HG03457 (cell line): ENCODE measurements around the gene CCDC141.

Experiments
- ATAC-seq: cut with Tn5 transposase; IDR thresholded peaks from one replicate; pipeline ENCODE4 v1.9.1; 2021; ENCODE audit warnings: moderate number of reproducible peaks; ENCODE audit not compliant: unreplicated experiment

Gene CCDC141

GRCh38 chr2:178833382-178833781 is 216.6 kb downstream of the CCDC141 start:
- ATAC-seq, result no peak

DNA sequence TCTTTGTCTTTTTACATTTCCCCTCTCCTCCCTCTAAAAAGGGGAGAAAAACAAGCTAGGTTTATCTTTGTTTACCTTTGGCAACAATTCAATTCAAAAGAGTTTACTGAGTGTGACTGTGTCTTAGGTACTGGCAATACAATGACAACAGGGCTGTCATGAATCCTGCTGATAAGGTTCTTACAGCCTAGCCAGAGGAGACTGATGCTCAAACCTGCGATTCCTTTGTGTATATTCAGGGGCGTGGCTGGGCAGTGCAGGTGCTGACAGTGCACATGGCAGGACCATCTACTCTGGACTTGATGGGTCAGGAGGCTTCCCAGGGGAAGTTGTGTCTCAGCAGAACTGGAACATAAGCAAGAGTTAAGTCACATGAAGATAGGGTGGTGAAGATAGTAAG is 219.5 kb downstream of the CCDC141 start:
- no peak for ATAC-seq

DNA sequence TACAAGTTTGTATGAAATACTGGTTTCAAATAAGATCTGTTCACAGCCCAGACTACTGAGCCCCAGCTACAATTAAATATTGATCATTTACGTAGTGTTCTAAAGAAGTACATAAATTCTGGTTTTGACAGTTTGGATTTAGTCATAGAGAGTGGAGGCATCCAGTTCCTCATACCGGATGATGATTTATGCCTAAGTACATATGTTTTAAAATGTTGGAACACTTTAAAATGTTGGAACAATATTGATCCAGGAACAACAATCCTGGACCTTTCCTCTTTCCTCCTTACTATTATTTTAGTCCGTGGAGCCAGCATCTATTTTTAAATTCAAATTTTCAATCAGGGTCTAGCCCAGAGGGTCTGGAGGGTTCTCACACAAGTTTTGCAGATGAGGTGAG is 220.0 kb downstream of the CCDC141 start:
- ATAC-seq, result no peak

DNA sequence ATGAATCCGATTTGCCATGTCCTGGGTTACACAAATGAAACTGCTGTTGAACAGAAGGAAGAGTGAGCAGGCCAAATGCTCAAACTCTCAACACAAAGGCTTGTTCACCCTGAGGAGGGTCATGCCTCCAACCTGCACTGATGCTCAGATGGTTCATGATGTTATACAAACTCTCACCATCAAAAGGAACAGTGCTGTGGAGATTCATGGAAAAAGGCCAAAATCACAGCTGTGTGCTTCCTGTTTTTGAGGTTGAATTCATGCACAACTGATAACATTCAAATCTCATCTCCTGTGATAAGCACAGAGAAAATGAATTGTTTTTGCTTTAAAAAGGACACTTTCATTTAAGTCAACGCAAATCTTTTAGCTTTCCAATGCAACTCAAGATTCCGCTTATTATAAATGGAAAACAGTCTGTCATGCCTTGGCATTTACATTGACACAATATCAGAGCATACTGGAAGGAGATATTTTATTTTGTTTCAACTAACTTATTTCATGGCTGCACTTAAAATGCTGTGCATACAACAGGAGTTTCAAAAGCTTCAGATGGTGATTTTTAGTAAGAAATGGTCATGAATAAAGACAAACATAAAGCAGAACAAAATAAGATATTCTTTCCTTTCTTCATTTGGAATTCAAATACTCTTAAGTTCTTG is 220.5 kb downstream of the CCDC141 start:
- ATAC-seq, result no peak

DNA sequence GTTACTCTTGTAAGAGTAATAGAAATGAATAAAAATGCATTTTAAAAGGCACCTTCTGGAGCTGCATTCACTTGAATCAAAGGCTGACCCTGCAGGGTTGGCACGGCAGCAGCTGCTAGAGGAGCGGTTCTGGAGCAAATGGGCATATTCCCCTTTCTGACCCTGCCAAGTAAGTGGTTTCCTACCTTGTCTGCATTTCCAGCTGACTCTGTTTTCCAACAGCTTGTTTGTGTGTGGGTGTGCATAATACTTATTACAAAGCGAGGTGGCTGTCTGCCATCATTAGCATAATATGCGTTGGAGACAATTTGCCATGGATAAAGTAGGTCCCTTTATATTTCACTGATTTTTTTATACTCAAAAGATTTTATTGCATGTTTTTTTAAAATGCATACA is 221.5 kb downstream of the CCDC141 start:
- no peak for ATAC-seq

DNA sequence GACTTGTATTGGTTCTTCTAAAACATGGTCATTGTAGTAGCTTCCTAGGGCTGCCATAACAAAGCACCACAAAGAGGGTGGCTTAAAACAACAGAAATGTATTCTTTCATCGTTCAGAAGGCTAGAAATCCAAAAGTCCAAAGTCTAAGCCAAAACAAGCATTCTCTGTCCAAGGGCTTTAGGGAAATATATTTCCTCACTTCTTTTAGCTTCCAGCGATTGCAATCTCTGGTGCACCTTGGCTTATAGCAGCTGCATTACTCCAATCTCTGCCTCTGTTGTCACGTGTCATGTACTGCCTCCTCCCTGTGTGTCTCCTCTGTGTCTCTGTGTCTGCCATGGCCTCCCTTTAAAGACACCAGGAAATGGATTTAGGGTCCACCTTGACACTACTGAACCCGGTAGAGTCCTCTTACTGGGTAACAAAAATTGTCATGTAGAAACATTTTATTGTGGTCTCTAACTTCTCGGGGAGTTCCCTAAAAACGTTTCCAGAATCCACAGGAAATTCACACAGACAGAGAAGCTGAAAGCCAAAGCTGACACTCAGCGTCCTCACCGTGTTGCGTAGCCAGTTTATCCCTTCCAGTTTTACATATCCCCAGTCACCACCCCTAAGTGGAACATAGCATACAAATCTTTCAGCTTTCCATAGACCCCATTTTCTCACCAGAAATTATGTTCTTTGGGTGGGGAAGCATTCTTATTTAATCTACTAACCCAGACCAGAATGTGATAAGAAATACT is 222.0 kb downstream of the CCDC141 start:
- no peak for ATAC-seq

DNA sequence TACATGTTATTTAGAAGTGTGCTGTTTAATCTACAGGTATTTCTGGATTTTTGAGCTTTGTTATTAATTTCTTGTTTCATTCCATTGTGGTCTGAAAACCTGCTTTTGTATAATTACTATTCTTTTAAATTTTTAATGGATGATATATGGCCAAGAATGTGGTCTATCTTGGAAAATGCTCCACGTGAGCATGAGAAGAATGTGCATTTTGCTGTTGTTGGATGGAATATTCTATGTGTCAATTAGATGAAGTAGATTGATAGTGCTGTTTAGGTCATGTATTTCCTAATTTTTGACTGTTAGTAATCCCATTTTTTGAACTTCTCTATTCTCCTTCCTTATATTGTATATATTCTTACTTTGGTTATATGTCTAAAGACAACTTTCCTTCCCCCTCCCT is 222.8 kb downstream of the CCDC141 start:
- ATAC-seq, result no peak

- no peak for ATAC-seq
Measured at GRCh38 chr2:178825183-178825582, 224.8 kb downstream of the CCDC141 start.

DNA sequence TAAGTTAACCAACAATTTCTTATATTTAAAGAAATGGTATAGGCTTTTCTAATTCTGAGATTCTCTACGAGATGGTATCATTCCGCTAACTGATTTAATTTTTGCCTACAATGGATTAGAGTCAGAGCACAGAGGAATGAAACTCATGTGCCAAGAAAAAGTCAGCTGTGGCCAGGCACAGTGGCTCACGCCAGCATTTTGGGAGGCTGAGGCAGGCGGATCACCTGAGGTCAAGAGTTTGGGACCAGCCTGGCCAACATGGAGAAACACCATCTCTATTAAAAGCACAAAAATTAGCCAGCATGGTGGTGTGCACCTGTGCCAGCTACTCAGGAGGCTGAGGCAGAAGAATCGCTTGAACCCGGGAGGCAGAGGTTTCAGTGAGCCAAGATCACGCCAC is 225.8 kb downstream of the CCDC141 start:
- no peak for ATAC-seq

DNA sequence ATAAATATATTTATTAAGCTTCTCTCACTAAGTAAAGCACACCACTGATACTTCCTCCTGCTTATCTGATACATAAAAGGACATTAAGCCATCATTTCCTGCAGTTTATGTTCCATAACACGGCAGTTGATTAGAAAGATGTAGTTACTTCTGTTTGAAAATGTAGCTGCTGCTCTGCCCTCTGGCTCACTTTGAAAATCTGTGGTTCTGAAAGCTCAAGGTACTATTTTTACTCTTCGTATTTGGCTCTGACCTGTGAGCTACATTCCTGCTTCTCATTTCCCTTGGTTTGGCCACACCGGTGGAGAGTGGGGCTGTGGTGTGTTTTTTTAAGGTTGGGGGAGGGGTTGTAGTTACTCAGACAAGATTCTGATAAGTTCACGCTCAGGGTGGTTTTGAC is 229.9 kb downstream of the CCDC141 start:
- peak; percentile 93 for ATAC-seq

DNA sequence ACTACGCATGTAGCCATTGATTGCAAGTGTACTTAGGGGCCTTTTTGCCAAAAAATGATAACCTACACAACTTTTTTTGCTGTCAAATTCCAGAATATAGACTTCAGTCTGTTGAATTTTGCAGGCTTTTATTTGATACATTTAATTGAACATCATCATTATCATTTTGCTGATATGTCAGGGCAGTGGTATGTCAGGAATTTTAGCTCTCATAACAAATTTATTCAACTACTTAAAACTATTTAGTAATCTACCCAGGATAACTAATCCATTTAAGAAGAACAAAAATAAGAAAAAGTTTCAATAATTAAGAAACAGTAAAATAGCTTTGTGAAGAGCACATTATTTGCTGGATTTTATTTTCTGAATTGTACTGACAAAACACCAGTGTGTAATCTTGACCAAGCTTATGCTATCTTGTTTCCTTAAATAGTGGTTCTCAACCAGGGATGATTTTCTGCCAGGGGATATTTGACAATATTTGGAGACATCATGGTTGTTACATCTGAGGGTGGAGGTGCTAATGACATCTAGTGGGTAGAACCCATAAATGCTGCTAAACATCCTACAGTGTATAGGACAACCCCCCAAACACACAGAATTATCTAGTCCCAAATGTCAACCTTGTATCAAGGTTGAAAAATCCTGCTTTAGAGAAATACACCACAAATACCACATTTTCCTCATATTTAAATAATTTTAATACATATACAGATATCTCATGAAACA is 230.6 kb downstream of the CCDC141 start:
- no peak for ATAC-seq

- ATAC-seq, result no peak
Measured at GRCh38 chr2:178811901-178812300, 238.0 kb downstream of the CCDC141 start.

DNA sequence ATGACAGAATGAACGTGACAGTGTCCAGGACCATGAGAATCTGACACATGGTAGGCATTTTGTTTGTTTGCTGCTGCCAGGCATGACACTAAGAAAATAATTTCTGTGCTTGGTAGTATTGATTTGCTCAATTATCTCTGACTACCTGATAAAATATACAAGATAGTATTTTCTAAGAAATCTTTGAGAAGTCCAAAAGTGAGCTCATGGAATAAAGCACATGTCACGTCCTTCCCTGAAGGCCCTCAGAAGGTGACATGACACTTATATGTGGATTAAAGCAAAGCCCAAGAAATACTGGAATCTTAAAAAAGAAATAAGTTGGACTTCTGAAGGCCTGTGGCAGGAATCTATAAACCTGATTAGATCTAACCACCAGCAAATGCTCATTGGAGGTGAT is 238.9 kb downstream of the CCDC141 start:
- no peak for ATAC-seq

- ATAC-seq, result no peak
Measured at GRCh38 chr2:178810422-178810821, 239.5 kb downstream of the CCDC141 start.

DNA sequence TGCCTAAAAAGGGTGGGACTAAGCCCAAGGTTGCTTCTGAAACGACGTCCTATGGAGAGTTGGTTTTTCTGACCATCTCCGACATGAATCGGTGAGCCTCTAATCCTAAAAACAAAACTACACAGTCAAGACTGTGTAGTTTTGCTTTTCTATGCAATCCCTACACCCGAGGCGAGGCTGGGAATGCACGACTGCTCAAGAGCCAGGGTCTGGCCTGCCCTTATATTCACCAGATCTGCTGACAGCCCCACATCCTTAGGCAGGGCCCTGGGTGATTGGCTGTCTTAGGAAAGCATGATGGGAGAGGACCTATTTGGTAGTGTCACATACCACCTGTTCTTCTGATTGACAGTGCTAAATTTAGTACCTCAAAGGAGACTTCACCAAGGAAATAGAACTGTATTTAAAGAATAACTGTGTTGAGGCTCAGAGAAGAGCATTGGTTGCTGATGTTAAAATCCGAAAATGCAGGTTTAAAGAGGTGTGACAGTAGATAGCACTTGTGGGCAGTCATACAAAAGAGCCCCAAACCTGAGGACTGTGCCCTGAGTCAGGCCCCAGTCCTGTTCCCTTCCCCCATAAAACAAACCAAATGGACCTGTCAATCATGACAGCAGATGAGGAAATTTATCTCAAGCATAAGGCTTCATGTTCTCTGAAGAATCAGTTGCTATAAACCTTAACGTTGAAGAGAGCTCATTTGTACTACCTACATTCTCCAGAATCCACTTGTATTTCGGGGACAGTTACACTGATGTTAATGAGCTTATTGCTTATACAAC is 242.5 kb downstream of the CCDC141 start, which contains the start of gene TTN:
TSS of gene TTN (minus strand) at position 197 of the 782 bp plus-strand sequence. CDS start 2,781 bp downstream, outside the sequence.
- no peak for ATAC-seq

DNA sequence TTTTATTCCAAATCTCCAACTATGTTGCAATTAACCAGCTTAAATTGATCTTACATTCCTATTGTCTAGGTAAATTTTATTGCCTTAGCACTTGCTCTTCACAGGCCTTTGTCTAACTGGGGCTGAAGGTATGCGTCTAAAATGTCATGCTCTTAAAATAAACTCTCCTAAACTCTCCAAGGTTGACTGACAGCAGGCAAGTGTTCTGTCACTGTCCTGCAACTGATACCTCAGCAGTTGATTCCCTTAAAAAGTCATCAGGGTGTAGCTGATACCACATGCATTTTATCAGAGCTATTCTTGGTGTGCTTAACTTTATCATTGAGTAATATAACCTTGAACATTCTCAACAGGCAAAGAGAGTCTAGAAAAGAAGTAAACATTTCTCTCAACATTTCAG is 243.4 kb downstream of the CCDC141 start:
- ATAC-seq, result no peak

DNA sequence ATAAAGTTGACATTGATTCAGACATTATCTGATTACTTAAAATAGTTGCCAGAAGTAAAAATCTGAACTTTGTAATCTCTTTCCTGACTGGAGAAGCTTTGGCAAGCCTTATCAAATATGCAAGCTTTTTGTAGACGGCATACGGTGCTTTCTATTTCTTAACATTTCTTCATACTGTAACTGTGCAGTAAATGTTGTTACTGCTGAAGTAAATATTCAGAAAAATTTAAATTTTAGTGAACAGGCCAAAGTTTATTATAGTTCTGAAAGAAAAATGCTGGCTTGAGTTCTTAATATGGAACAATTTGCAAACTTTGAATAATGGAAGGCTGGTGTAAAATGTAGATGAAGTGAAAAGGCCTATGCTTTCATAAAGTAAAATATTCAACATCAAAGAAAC is 244.5 kb downstream of the CCDC141 start:
- no peak for ATAC-seq

DNA sequence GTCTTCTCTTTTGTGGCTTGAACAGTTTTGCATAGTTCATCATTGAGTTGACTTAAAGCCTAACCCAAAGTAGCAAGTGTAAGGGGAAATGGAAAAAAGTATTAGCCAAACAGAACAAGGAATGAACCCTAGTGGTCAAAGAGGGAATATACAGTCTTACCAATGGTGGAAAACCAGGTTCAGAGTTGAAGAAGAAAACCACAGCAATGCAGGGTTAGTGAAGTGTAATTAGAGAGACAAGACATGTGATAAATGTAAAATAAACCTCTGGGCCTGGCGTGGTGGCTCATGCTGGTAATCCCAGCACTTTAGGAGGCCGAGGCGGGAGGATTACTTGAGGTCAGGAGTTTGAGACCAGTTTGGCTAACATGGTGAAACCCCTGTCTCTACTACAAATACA is 245.1 kb downstream of the CCDC141 start:
- ATAC-seq, result no peak

- ATAC-seq, result no peak
Measured at GRCh38 chr2:178800510-178800909, 249.4 kb downstream of the CCDC141 start.

- ATAC-seq, result no peak
Measured at GRCh38 chr2:178799305-178799704, 250.6 kb downstream of the CCDC141 start.

- ATAC-seq, result no peak
Measured at GRCh38 chr2:178796079-178796677, 253.8 kb downstream of the CCDC141 start.
